Measurements from ENCODE around the gene SMC2.

SMC2 gene

DNA sequence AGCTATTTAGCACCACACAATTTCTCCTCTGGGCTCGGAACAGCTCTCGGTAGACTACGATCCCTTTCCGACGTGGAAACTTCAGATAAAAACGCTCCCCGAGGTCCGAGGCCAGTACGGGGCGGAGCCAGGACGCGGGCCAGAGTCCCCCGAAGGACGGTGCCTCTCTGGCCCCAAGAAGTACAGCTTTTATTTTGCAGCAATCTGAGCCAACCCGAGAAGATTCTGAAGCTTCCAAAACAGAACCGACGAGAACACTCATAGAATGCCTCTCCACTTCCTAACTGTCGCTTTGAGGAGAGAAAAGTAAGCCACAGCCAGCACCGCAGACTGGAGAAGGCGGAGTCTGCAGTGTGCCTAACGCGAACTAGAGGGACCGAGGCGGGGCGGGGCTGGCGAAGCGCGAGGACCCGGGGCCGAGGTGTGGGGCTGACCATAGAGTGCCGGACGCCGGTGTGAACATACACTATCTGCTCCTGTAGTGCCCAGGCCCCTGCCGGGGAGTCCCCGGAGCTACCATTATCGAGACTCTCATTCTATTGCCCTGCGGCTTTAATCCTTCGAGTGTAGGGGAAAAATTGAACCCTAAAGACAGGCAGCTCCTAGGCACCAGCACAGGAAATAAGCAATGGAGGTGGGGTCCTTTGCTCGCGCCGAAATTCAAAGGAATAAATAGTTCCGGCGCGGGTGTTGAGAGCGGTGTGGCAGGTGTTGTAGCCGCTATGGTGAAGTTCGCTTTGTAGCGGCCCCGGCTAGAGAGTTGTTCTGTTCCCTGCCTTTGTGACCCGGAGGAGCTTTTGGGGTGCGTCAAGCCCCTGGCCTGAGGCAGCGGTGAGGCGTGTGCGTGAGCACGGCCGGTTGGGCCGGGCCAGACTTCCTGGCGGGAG, at the start of gene SMC2:
Gene SMC2 (plus strand): TSS at position 663 of the 887 bp plus-strand sequence. CDS start 1,076 bp downstream, outside the sequence.
- DNase-seq = peak; percentile 84

DNA sequence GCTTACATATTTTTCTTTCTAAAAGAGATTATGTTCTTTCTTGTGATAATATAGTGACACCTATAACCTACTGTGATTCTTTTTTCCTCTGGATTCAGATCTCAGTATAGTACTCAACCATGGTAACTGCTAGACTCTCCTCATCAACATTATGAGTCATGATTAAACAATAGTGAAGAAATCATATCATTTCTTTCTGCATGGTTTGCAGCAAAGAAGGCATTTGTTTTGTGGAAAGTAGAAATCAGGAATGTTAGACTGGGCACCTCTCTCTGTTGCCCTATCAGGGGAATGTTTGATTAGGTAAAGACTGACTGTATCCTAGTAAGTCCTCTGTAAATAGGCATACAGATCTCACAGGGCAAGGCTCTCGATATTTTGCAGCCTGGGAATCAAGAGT, 25.6 kb upstream of the SMC2 start:
- DNase-seq = no peak

DNA sequence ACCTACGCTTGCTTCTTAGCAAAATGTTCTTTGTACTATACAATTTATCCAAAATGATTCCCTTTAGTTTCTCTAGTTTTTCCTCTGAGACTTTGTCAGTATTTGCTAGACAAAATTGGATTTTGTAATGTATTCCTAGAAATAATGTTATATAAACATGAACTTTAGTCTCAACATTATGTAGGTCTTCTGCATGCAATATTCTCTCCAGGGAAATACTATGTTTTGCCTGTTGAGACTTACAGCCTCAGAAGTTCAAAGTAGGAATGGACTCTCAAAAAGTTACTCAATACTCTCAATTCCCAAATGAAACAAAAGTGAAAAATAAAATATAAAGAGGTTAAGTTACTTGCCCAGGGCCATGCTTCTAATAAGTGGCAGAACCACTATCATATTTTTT, 24.8 kb upstream of the SMC2 start:
- no peak for DNase-seq

DNA sequence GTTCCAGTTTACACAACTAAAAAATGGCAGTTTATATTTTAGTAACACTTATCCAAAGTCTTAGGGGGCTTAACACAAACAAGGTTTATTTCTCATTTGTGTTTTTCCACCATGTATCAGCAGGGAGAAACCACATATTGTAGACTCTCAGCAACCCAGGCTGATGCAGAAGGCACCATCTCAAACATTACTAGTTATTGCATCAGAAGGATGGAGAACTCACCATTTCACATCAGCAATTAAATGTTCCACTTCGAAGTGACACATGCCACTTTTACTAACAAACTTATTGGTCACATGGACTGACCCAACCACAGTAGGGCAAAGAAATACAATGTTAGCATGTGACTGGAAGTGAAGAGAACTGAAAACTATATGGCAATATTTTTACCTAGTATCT, 22.5 kb upstream of the SMC2 start:
- no peak for DNase-seq

DNA sequence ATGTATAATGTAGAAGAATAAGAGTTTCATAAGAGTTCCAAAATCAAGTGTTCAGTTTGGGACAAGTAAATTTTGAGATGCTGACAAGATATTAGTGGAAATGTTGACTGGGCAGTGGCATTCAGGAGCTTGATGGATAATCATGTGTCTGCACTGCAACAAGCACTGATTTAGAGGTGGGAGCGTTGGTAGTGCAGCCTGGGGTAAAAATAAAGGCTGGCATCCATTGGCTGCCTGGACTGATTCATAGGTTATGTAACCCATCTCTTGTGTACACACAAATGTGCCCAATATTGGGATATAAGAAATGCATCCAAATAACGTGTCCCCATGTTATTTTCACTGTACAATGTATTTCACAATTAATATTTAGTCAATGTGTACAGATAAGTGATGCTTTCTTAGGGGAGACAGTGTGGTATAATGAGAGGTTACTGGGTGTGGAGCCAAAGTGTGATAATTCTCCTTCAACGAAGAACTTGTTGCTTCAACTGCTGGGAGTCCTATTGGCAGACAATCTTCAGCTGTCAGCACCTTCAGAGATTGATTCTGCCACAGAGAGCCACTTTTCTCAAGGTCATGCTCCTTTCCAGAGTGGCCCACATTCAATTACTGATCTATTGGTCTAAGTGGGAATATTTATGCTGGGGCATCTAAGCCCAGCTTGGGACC, 20.9 kb upstream of the SMC2 start:
- no peak for DNase-seq

DNA sequence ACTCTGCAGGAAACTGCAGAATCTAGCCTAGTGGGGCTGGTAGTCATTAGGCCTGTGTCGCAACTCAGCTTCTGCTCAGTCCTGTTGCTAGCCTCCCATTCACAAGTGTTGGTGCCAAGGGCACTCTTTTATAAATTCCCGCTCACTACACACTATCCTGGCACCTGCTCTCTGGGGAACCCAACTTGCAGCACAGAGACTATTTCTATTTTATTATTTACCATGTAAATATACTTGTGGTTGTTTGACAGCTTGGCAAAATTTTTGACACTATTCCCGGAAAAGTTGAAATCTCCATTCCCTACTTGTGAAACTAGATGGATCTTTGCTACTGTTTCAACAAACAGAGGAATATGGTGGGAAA, 20.4 kb upstream of the SMC2 start:
- no peak for DNase-seq

DNA sequence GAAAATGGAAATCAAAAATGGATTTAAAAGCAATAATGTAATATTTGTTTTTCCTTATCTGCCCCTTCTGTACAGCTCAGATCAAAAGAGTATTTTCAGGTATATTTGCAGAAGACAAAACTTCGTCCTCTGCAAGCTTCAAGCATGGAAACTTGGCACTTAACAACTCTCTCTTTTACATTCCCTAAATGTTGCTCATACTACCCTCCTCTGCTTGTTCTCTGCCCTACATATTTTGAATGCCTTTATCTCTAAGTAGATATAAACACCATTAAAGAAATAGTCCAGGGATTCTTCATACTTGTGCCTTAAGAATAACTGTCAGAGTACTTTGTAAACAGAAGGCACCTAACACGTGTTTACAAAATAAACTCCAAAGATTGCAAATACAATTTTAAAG, 19.2 kb upstream of the SMC2 start:
- no peak for DNase-seq

DNA sequence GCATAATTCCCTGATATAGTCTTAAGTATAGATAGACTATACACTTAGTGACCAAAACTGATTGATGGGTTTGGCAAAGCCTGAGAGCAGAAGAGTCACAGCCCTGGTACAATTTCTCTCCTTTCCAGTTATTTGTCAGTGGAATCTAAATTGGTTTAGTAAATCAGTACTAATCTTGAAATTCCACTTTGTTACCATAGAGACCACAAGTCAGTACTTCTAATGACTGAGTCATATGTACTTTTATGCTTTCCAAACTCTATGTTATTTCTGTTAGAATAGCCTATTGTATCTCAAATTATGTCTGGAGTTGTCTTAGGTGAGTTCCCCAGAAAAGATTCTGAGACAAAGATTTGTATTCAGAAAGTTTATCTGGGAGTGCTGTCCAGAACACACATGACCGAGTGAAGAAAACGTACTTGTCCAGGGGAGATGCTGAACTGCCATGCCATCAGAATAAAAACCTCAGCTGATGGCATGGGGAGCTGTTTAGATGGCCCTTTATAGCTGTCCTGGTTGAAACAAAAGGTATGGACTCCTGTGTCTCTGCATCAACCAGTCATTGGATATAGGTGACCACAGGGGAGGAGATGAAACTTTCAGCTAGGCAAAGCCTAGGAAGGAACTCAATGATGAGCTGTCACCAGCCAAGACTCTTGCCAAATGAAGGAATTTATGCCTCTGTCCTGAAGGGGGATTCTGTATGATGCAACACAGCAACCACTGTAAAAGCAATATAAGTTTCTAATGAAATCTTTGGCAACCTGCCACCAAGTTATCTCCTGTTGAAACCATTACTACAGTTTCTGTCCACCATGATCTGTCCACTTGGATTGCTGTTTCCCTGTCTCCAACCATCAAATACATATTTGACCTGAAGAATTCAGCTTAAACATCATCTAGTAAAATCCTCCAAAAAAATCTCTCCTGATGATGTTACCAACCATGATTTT, 18.0 kb upstream of the SMC2 start:
- DNase-seq = no peak

DNA sequence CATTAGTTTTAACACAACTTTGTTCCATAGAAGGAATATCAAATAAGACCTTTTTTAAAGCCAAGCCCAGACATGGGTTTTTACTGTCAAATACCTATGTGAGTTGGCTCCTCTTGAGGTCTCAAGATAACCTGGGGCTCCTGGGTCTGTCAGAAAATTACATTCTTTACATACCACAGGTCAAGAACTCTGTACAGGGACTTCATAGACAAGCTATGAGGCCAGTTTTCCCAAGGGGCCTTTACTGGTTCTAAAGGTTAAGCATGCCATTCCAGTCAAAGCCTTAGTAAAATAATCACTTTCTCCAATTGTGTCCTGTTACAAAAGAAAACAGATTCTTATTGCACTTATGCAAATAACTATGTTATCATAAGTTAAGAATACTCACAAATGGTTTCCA, 15.5 kb upstream of the SMC2 start:
- no peak for DNase-seq

DNA sequence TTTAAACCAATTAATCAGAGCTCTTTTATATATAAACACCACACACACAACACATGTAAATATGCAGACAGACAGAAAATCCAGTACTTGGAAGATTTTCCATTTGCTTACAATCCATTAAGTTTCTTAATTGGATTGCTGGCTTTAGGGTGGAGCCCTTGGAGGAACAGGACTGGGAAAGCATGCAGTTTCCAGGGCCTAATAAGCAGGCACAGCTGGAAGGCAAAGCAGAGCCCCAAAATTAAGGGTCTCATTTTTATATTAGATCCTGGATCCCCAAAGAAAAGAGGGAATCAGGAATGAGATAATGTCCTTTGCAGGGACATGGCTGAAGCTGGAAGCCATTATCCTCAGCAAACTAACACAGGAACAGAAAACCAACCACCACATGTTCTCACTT, 13.1 kb upstream of the SMC2 start:
- DNase-seq = no peak

DNA sequence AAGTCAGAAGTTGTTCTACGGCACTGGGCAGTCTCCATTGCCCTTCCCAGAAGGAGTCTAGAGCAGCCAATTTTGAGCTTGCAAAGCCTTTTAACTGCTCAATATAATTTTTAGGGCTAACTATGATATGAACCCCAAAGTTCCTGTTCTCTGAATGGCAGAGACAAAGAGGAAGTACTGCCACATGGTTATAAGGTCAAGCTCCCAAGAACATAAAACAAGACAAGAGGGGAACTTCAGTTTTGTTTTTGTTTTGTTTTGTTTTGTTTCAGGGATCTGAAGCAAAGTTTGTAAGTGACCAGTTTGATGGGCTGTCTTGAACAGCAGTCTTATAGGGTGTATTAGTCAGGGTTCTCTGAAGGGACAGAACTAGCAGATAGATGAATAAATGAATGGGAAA, 11.9 kb upstream of the SMC2 start:
- no peak for DNase-seq

DNA sequence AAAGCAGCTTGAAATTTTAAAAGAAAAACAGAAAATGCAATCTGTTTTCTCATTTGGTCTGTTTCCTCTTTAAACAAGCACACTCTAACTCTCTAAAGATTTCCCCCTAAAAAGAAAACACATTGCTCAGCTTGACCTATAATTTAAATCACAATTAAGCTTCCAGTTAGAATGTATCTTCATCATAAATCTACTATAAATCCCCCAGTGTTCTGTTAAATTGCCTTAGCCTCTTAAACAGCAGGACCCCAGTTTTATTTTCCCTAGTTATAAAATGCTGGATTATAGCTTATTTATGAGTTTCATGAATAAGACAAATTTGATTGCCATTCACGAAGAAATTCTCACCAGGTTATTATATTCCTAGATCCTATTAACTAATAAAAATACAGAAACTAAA, 8.6 kb upstream of the SMC2 start:
- no peak for DNase-seq

DNA sequence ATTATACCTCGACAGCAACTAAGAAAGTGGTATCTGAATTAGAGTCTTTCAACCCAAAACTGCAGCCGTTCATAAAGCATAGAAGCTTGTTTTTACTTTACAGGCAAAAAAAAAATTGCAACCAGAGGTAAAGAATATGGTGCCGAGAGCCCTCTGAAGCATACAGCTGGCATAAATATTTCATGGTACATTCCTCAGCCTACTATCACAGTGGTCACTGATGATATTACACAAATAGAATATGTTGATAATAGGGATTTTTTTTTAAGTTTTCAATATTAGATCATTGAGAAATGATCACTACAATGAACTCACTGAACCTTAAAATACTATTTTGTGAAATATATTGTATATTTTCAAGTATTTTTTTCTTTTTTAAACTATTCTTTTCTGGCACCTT, 6.2 kb upstream of the SMC2 start:
- DNase-seq = no peak

DNA sequence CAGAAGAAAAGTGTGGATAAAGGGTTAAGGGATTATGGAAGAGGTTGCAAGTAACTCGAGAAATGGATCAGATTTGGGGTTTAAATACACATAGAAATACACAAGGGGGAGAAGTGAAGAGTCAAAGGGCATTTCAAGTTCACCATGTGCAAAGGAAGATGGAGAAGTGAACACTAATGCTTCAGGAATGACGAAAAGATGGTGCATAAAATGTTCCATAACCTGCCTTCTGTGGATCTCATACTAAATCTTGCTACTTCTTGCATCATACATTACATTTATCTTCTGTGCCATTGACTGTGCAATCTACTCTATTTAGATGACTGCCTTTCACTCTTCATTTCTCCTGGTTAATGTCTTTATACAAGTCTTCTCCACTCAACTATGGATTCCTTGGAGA, 5.7 kb upstream of the SMC2 start:
- DNase-seq = no peak

DNA sequence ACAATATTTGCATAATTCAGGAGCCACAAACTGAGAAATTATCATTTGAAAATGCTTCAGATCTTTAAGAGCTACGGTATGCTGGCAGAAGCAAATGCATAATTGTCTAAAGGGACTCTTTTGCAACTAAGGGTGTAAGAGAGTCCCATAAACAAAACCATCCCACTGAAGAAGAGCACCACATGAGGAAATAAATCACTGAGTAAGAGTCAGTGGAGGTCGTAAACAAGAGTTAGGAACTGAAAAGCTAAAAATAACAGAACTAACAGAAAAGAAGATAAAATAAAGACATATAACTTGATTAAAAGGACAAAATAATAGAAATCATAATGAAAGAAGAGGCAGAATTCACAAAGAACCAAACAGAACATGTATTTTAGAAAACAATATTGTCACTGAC, 3.5 kb upstream of the SMC2 start:
- no peak for DNase-seq

DNA sequence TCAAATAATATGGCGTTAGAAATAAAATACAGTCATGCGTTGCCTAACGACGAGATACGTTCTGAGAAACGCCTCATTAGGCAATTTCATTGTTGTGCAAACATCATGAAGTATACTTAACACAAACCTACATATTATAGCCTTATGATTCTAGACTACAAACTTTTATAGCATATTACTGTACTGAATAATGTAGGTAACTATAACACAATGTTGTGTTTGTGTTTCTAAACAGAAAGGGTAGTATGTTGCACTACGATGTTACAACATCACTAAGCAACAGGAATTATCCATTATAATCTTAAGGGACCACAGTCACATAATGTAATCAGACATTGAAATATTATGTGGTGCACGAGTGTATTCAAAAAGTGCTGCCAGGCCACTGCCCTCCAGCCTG, 3.0 kb upstream of the SMC2 start:
- no peak for DNase-seq

DNA sequence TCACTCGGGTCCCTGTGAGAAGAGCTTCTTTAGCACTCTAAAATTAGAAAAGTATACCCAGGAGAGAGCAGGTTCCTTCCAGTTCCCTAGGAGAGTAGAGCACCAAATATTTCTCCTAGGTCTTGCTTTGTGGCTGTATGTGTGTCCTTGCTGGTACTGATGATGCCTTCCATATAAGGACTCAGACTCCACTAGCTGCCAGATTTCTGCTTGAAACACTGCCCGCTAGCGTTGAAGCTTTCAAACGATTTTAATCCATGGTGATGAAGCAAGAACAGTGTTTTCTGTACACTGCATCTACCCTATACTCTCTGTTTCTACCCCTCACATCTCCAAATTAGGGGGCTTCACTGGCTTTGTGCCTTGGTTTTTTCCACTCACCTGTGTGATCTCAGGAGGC, 2.4 kb upstream of the SMC2 start:
- no peak for DNase-seq

DNA sequence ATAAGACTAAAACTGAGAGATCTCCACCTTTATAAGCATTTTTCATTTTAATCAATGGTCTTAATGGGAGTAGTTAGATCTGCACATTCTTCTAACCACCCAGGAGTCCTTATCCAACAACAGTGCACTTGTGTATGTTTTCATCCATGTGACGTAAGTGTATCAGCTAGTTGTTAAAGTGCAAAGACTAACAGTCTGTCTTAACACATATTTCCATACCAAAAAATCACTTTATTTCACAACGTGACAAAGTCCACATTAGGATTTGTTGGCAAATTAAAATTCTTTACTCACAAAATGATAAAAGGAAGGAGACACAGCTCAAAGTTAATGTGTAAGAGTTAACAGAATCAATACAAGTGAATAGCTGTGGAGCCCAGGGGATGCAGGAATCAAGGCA, 1.9 kb upstream of the SMC2 start:
- DNase-seq = no peak

DNA sequence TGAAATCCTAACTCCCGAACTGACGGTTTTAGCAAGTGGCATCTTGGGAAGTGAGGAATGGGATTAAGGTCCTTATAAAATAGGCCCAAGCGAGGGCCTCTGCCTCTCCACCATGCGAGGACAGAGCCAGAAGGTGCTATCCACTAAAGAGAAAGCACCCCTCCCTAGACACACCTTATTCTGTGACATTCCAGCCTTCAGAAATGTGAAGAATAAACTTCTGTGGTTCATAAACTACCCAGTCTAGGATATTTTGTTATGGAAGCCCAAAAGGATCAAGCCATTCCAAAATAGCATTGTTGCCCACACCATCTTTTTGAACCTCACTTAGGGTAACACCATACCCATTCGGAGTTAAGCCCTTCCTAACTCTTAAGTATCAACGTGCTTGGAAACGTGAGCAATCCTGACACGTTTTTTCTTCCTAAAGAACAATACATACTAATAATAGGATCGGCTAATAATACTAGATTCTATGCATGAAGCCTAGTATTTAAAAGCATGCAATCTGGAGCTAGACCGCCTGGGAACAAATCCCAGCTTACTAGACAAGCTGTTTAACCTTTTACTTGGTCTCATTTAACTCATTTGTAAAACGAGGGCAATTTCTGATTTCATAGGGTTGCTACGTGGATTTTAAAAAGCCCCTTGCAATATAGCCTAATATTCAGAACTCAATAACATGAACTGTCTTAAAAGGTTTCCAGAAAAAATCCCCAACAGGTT, 1.1 kb upstream of the SMC2 start:
- no peak for DNase-seq

DNA sequence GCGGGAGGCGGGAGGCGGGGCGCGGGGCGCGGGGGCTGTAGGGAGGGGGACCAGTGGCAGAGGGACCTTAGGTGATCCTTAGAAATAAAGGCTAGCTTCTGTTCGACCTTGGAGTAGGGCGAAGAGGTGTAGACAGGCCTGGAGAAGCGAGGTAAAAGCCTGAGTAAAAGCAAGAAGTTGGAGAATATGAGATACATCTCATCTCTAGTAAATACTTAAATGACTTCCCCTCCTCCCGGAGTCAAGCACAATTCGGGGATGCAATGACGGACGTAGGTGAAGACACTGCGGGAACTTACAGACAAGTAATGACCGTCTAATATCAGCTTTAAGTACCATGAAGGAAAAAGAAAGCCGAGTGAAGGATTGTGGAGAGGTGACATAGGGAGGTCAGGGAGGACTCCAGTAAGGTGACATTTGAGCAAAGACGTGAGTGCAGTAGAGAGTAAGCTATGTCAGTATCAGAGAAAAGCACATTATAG, 466 bp downstream of the SMC2 start:
- DNase-seq = no peak

DNA sequence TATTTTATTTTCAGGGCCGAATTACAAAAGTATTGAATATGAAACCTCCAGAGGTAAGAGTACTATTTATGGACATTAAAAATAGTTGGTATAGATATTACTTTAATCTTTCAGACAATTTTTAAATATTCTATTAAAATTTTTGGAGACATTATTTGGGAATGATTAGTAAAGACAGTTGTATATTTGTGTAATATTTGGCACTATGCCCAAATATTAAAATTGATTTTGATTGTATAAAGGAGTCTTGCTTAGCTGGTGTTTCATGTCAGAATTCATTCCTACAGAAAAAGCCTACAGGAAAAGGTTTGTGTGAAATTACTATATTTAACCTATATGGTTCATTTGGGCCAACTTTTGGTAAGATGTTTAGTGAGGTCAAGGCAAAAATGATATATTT, 5.5 kb downstream of the SMC2 start:
- DNase-seq = no peak

DNA sequence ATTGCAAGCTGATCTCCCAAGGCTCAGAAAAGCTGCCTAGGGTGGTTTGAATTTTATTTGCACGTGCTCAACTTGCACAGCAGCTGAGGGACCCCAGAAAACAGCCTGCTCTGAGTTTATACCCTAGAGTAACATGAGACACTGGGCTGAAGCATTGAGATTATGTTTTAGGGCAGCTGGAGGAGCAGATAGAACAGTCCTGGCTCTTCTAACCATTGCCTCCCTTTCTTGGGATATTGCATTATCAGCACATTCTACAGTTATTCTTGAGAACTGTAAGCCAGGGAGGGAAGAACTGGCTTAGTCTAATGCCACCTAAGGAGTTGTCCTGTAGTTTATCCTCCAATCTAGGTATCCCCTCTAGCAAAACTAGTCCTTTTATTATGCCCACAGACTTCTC, 10.3 kb downstream of the SMC2 start:
- DNase-seq = no peak

DNA sequence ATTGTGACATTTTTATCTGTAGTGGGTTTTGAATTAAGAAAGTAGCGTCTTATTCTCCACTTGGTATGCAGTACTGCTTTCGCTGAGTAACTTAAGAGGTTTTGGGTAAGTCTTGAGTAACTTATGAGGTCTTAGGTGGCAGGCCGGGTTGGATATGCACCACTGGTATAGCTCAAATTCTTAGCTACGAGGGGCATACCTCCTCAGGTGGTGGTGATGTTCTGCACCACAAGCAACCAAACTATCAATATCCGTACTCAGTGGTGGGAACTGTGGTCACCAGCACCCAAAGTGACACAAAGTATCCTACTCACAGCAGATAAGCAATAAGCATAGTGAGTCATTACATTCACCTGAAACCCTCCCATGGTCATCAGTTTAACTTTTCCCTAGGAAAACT, 13.7 kb downstream of the SMC2 start:
- DNase-seq = no peak
